ENCODE data around the gene MTF2.

MTF2 gene

GRCh38 chr1:93078986-93079654 is at the start of gene MTF2:
Gene MTF2, plus strand, starts transcription at chr1:93079283. Its CDS starts 244 bp downstream, at chr1:93079527.
- peak; percentile 95 for DNase-seq

DNA sequence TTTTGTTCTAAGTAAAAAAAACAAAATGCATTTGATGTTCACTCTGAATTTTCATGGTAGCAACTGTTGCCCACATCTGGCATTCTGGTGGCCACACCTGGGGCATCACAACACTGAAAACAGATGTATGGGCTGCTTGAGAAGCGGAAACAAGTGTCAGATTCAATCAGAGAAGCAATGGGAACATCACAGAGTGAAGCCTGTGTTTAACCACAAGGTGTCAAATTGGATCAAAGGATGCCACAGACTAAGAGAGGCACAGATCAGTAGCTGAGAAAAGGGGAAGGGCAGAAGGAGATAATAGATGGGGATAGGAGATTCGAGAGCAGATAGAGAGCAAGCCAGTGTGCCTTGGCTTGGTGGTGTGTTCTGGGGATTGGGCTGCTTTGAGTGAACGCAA is 49.8 kb upstream of the MTF2 start:
- no peak for DNase-seq

DNA sequence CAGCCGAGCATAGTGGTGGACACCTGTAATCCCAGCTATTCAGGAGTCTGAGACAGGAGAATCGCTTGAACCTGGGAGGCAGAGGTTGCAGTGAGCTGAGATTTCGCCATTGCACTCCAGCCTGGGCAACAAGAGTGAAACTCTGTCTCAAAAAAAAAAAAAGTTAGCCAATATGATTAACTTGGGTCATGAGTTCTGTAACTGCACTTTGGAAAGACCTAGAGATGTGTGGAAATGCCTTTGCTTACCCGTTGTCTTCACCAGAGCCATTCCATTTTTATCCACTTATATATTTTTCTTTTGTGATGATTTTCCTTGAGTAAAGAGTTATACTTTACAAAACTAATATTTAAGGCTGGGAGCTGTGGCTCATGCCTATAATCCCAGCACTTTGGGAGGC is 48.9 kb upstream of the MTF2 start:
- DNase-seq: peak; percentile 83

- DNase-seq: no peak
Observed at GRCh38 chr1:93031711-93032110, 47.4 kb upstream of the MTF2 start.

DNA sequence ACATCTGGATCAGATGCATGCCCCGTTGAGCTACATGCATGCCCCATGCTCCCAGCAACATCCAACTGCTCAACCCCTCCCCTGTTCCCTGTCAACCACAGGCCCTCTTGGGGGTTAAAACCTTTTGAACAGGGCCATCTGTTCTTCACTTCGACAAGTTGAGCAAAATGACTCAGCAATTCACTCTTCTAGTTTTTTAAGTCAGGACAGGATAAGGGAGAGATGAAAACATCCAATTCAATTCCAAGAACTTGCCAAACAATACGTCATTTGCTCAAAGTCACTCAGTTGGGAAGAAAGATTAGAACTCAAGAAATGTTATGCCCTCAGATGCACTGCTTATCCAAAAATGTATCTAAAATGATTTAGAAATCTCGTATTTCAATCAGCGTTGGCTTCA is 46.1 kb upstream of the MTF2 start:
- DNase-seq: no peak

- peak; percentile 89 for DNase-seq
Observed at GRCh38 chr1:93033785-93034184, 45.3 kb upstream of the MTF2 start.

GRCh38 chr1:93034397-93034796 is 44.7 kb upstream of the MTF2 start:
- no peak for DNase-seq

- no peak for DNase-seq
Observed at GRCh38 chr1:93036672-93037071, 42.4 kb upstream of the MTF2 start.

- DNase-seq: peak; percentile 70
Observed at GRCh38 chr1:93042187-93043056, 36.7 kb upstream of the MTF2 start.

GRCh38 chr1:93043057-93043557 is 36.0 kb upstream of the MTF2 start:
- DNase-seq: no peak

DNA sequence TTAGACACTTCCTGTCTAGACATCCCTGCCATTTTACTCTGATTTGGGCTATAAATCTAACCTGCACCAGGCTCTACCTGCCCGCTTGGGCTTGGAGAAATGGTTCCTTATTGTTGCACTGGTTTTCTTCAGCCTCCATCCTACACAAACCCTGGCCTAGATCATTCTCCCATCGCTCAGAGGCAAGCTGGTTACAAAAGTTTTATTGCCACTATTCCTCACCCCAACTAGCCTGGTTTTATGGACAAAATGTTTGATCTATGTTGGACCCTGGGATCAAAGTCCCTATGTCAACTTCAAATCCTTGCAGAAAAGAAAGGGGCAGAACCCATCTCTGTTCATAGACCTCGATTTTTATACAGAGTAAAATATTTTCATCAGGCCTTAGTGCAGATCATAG is 31.5 kb upstream of the MTF2 start:
- DNase-seq: no peak

GRCh38 chr1:93051961-93052360 is 27.1 kb upstream of the MTF2 start:
- no peak for DNase-seq

DNA sequence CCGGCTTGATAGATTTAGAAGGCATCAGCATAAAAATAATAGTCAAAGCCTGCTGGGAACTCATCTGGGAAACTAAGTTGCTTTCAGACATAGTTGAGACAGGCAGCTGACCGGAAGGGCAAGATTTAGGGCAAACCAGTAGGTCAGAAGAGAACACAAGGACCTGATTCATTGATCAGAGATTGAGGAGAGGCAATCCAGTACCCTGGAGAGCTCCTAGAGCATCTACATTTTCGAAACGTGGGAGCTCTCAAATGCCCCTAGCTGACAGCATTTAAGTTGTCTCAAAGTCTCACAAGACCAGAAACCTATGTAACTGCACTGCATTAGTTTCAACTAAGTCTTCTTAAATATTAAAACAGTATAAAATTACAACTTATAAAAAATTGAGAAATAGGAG is 22.9 kb upstream of the MTF2 start:
- DNase-seq: no peak

- DNase-seq: no peak
Observed at GRCh38 chr1:93056649-93057048, 22.4 kb upstream of the MTF2 start.

DNA sequence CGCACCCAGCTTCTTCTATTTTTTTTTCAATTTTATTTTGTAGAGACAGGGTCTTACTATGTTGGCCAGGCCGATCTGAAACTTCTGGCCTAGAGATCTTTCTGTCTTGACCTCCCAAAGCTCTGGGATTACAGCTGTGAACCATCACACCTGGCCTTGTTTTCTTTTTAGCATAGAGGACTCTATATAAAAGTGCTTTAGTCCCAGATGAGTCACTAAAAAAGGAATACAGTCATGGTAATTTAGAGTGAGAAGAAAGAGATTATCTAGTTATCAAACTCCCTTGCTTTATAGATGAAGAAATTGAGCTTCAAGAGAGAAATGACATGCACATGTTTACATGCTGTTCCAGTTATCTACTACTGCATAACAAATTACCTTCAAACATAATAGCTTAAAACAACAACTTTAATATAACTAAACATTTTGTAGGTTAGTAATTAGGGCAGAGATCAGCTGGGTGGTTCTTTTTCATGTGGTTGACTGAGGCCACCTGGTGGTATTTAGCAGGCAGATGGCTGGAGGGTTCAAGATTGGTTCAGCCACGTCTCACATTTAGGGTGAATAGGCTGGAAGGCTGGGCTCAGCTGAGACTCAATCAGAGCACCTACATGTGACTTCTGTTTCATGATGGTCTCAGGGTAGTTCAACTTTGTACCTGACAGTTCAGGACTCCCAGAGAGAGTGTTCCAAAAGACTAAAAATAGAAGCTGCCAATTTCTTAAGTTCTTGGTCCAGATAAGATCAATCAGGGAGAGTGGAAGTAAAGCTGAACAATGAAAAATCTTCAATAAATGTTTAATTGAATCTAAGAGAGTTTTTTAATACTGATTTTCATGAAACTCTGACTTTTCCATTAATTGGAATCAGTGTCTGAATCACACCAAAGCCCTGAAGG is 16.9 kb upstream of the MTF2 start:
- DNase-seq: peak; percentile 57

DNA sequence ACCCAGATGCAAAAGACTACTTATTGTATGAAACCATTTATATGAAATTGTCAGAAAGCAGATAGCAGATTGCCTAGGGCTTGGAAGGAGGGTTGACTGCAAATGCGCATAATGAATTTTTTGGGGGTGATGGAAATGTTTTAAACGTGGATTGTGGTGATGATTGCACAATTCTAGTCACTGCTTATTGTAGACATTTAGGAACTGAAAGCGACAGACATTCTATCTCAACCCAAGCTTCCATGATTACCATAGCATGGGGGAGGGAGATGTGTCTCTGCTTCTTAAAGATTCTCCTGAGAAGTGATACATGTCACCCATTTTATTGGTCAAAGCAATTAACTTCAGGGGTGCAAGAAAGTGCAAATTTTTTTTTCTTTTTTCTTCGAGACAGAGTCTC is 2.8 kb upstream of the MTF2 start:
- peak; percentile 79 for DNase-seq

- no peak for DNase-seq
Observed at GRCh38 chr1:93078203-93078602, 880 bp upstream of the MTF2 start.

DNA sequence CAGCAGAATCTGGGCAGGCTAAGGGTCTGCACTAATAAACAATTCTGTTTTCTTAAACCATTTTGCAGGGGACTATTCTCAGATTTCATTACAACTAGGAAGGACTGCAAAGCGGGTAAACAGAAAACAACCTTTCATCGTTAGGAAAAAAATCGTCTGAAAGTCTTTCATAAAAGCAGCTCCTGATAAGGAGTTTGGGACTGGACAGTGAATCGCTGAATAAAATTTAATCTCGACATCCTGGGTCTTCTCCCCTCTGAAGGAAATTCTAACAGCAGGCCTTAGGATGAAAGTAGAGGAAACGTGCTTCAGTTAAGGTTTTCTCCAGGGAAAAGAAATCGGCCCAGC is 471 bp upstream of the MTF2 start:
- no peak for DNase-seq

GRCh38 chr1:93079685-93080141 is 630 bp downstream of the MTF2 start:
- DNase-seq: no peak

DNA sequence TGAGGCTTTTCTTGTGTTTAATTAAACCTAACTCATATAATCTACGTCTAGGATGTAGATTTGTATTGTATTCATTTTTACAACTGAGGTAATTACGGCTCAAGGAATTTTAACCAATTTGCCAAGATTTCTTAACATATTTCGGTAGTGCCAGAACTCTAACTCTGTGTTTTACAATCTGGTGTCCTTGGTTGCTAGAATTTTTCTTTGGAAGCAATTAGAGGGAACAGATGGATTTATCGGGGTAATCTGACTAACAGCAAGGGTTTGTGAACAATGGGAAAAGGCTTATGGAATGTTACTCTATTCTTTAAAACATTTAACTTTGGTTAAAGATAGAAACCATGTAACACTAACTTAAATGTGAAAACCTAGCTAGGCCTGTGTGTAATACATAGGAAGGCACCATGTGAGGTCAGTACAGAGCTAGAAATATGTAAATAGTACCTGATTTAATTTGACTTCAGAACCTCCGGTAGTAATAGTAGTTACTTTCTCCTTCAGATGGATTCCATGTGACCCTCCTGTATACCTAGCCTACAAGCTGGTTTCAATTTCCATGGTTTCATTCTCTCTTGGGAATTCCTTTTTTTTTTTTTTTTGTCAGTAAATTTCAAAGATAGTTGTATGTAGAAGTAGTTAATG is 1.2 kb downstream of the MTF2 start:
- DNase-seq: peak; percentile 68

DNA sequence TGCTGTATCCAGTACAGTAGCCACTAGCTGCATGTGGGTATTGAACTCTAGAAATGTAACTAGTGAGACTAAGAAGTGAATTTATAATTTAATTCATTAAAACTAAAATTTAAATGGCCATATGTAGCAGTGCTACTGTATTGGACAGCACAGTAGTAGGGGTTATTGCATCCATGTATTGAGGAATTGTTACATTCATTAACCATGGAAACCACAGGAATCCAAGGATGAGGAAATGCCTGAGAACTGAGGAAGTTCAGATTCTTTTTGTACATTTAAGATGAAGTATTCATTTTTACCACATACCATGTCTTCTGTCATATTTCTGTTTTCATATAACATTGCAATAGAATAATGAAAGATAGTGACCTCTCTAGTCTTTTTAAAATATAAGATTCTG is 2.6 kb downstream of the MTF2 start:
- peak; percentile 86 for DNase-seq

GRCh38 chr1:93082313-93082712 is 3.2 kb downstream of the MTF2 start:
- DNase-seq: no peak

DNA sequence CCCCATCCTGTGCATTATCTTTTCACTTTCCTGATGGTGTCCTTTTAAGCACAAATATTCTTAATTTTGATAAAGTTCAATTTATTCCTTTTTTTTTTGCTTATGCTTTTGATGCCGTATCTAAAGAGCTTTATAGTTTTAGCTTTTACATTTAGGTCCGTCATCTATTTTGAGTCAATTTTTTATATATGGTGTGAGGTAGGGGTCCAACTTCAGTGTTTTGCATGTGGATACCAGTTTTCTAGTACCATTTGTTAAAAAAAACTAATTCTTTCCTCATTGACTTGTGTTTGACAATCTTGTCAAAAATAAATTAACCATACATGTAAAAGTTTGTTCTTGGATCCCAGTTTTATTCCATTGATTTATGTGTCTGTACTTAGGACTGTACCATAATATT is 4.9 kb downstream of the MTF2 start:
- no peak for DNase-seq

All from inflammatory macrophage treated with lipopolysaccharide for 4 hours (primary cell).